Measurements from ENCODE around the gene SKP1.

GRCh38 chr5:134207696-134208095 lies 30.9 kb upstream of the SKP1 start:
- TF ChIP-seq EZH2 (IDR thresholded peaks at IDR 0.05; ENCODE audit: insufficient read depth, low read length) (no peak), CTCF (IDR thresholded peaks at IDR 0.05; ENCODE audit: insufficient read depth, low read depth, low read length) (no peak)
